Astrocyte (in vitro differentiated cells and primary cell): ENCODE data around the gene SUGCT. TPM values are rescaled to one million over a fixed set of nuclear protein-coding genes. Genes with fewer than 3 reads are reported as not detected.

Experiments used
- DNase-seq: peaks from one replicate; pipeline ENCODE4 v3.0.0-alpha.2; 2010; ENCODE audit warnings: low read depth
- FAIRE-seq: peaks from 2 replicates; lab custom pipeline; 2011; peaks lifted over from hg19 to GRCh38; lab: Jason Lieb, UNC
- H2AFZ ChIP-seq: 2 replicates; pipeline ENCODE4 v1.6.0; 2012; ENCODE audit warnings: low read depth, low read length, inconsistent platforms
- H3K27ac ChIP-seq: 2 replicates; pipeline ENCODE4 v1.5.1; 2011; ENCODE audit warnings: low read depth, low read length, inconsistent platforms
- H3K27me3 ChIP-seq: 2 replicates; pipeline ENCODE4 v1.6.0; 2011; ENCODE audit warnings: low read length, inconsistent platforms; ENCODE audit not compliant: insufficient read depth
- H3K36me3 ChIP-seq: 2 replicates; pipeline ENCODE4 v1.5.1; 2011; ENCODE audit warnings: low read length, inconsistent platforms; ENCODE audit not compliant: insufficient read depth
- H3K4me1 ChIP-seq: 2 replicates; pipeline ENCODE4 v1.5.1; 2011; ENCODE audit warnings: low read length, inconsistent platforms; ENCODE audit not compliant: insufficient read depth
- H3K4me2 ChIP-seq: 2 replicates; pipeline ENCODE4 v1.6.0; 2012; ENCODE audit warnings: low read length, inconsistent platforms
- H3K4me3 ChIP-seq: 2 replicates; pipeline ENCODE4 v1.5.1; 2011; ENCODE audit warnings: low read depth, mild to moderate bottlenecking, low read length, inconsistent platforms; ENCODE audit not compliant: insufficient read depth
- H3K79me2 ChIP-seq: 2 replicates; pipeline ENCODE4 v1.6.0; 2012; ENCODE audit warnings: mild to moderate bottlenecking, low read length, inconsistent platforms; ENCODE audit not compliant: insufficient read depth
- H3K9ac ChIP-seq: 2 replicates; pipeline ENCODE4 v1.6.0; 2012; ENCODE audit warnings: mild to moderate bottlenecking, low read length, inconsistent platforms
- H3K9me3 ChIP-seq: 2 replicates; pipeline ENCODE4 v1.5.1; 2012; ENCODE audit warnings: low read depth, mild to moderate bottlenecking, low read length, inconsistent platforms; ENCODE audit not compliant: insufficient read depth
- H4K20me1 ChIP-seq: 2 replicates; pipeline ENCODE4 v1.6.0; 2012; ENCODE audit warnings: low read length, inconsistent platforms; ENCODE audit not compliant: insufficient read depth
- H3K27ac Mint-ChIP-seq: one replicate; pipeline ENCODE4 v1.8.0; 2021; ENCODE audit warnings: mild to moderate bottlenecking, mixed read lengths; ENCODE audit not compliant: unreplicated experiment
- H3K27me3 Mint-ChIP-seq: one replicate; pipeline ENCODE4 v1.8.0; 2021; ENCODE audit warnings: low read depth, mixed read lengths; ENCODE audit not compliant: unreplicated experiment
- H3K36me3 Mint-ChIP-seq: one replicate; pipeline ENCODE4 v1.8.0; 2021; ENCODE audit warnings: low read depth, mixed read lengths; ENCODE audit not compliant: unreplicated experiment
- H3K4me1 Mint-ChIP-seq: one replicate; pipeline ENCODE4 v1.8.0; 2021; ENCODE audit warnings: low read depth, mixed read lengths; ENCODE audit not compliant: unreplicated experiment
- H3K4me3 Mint-ChIP-seq: one replicate; pipeline ENCODE4 v1.8.0; 2021; ENCODE audit warnings: mild to moderate bottlenecking, moderate library complexity, mixed read lengths; ENCODE audit not compliant: unreplicated experiment
- H3K9me3 Mint-ChIP-seq: one replicate; pipeline ENCODE4 v1.8.0; 2021; ENCODE audit warnings: mild to moderate bottlenecking, mixed read lengths; ENCODE audit not compliant: unreplicated experiment
- CTCF ChIP-seq: IDR thresholded peaks from 2 replicates; pipeline ENCODE4 v1.5.1; 2011; ENCODE audit warnings: low read depth, mild to moderate bottlenecking, inconsistent platforms, low read length, moderate library complexity; ENCODE audit not compliant: insufficient read depth
- EZH2 ChIP-seq: IDR thresholded peaks from 2 replicates; pipeline ENCODE4 v1.6.1; 2012; ENCODE audit warnings: mild to moderate bottlenecking, low read length, inconsistent platforms; ENCODE audit not compliant: insufficient read depth
- total RNA-seq: library from RNA; stranded (reverse); gene quantifications from 2 replicates; pipeline ENCODE4 v1.2.1, GENCODE V29; 2021

SUGCT gene
- total RNA-seq, 1 donor from 2014 or later: 15.5 TPM

GRCh38 chr7:40428421-40428820 lies 293.6 kb downstream of the SUGCT start:
- no peak overlapping the region for H3K4me3 ChIP-seq
- no peaks in the 10 kb centered on the region for H3K27me3 Mint-ChIP-seq
- no peak overlapping the region for H3K27ac ChIP-seq
- H3K4me1 Mint-ChIP-seq: peaks cover 1% of the 10 kb centered on the region
- H3K27me3 ChIP-seq: no peaks in the 10 kb centered on the region
- FAIRE-seq: no peak
- peaks cover 2% of the 10 kb centered on the region for H3K36me3 Mint-ChIP-seq
- H3K36me3 ChIP-seq: no peaks in the 10 kb centered on the region
- no peaks in the 10 kb centered on the region for H3K9me3 ChIP-seq
- H3K4me2 ChIP-seq: no peak overlapping the region
- H3K9ac ChIP-seq: no peak overlapping the region
- peaks cover 15% of the 10 kb centered on the region for H3K9me3 Mint-ChIP-seq
- no peak overlapping the region for H3K27ac Mint-ChIP-seq
- no peak overlapping the region for H3K4me3 Mint-ChIP-seq
- TF ChIP-seq CTCF (no peak), EZH2 (no peak)
- no peaks in the 10 kb centered on the region for H3K4me1 ChIP-seq
- no peaks in the 10 kb centered on the region for H4K20me1 ChIP-seq
- H2AFZ ChIP-seq: no peak overlapping the region
- H3K79me2 ChIP-seq: no peaks in the 10 kb centered on the region
- DNase-seq: no peak

- Mint-ChIP-seq H3K27me3 (no peaks in the 10 kb centered on the region), H3K27ac (no peak overlapping the region), H3K36me3 (peaks cover 2% of the 10 kb centered on the region), H3K9me3 (peaks cover 15% of the 10 kb centered on the region), H3K4me1 (peaks cover 1% of the 10 kb centered on the region), H3K4me3 (no peak overlapping the region)
- no peak for FAIRE-seq
- H3K36me3 ChIP-seq: no peaks in the 10 kb centered on the region
- no peaks in the 10 kb centered on the region for H3K27me3 ChIP-seq
- no peaks in the 10 kb centered on the region for H4K20me1 ChIP-seq
- H3K9me3 ChIP-seq: no peaks in the 10 kb centered on the region
- H3K9ac ChIP-seq: no peak overlapping the region
- TF ChIP-seq CTCF (no peak), EZH2 (no peak)
- H3K79me2 ChIP-seq: no peaks in the 10 kb centered on the region
- peak overlapping the region; percentile 14 for H3K4me2 ChIP-seq
- no peaks in the 10 kb centered on the region for H3K4me1 ChIP-seq
- H2AFZ ChIP-seq: no peak overlapping the region
- no peak overlapping the region for H3K4me3 ChIP-seq
- peak overlapping the region; percentile 29 for H3K27ac ChIP-seq
- no peak for DNase-seq
Measured at GRCh38 chr7:40429826-40430225, 295.0 kb downstream of the SUGCT start.

GRCh38 chr7:40432046-40432445 lies 297.2 kb downstream of the SUGCT start:
- FAIRE-seq (no peak), DNase-seq (no peak)
- Histone ChIP-seq H3K4me2 (no peak overlapping the region), H3K4me3 (no peak overlapping the region), H3K79me2 (no peaks in the 10 kb centered on the region), H2AFZ (no peak overlapping the region), H3K9me3 (no peaks in the 10 kb centered on the region), H3K27me3 (no peaks in the 10 kb centered on the region), H3K27ac (no peak overlapping the region), H3K4me1 (peaks cover 6% of the 10 kb centered on the region), H3K9ac (no peak overlapping the region), H4K20me1 (no peaks in the 10 kb centered on the region), H3K36me3 (no peaks in the 10 kb centered on the region)
- H3K36me3 Mint-ChIP-seq: peaks cover 2% of the 10 kb centered on the region
- peaks cover 18% of the 10 kb centered on the region for H3K9me3 Mint-ChIP-seq
- H3K27me3 Mint-ChIP-seq: no peaks in the 10 kb centered on the region
- TF ChIP-seq EZH2: no peak
- no peak for TF ChIP-seq CTCF
- H3K27ac Mint-ChIP-seq: no peak overlapping the region
- no peak overlapping the region for H3K4me3 Mint-ChIP-seq
- H3K4me1 Mint-ChIP-seq: peaks cover 12% of the 10 kb centered on the region
